OCI-LY1 (cell line): ENCODE data around the gene PUSL1.
"Not testable (repeated sequence)": the region's sequence is repeated elsewhere in the genome, so short reads cannot be mapped to it uniquely, and the experiment has no call there.

ENCODE experiments used
- H2AFZ ChIP-seq: fragments of 200-600 bp; sonication (generic), shearing (Covaris generic); 2 replicates; pipeline ENCODE4 v1.6.0; 2014; ENCODE audit warnings: antibody characterized with exemption, mild to moderate bottlenecking, low read length
- H3F3A ChIP-seq: fragments of 200-600 bp; sonication (generic), shearing (Covaris generic); 2 replicates; pipeline ENCODE4 v1.6.0; 2014; ENCODE audit warnings: mild to moderate bottlenecking, antibody characterized with exemption, low read length, moderate library complexity; ENCODE audit not compliant: insufficient read depth
- H3K27ac ChIP-seq: fragments of 200-600 bp; sonication (generic); 2 replicates; pipeline ENCODE4 v1.5.1; 2014; ENCODE audit warnings: low read length, mixed run types, mild to moderate bottlenecking, low read depth; ENCODE audit not compliant: poor library complexity, severe bottlenecking
- H3K27me3 ChIP-seq: fragments of 200-600 bp; sonication (generic); 2 replicates; pipeline ENCODE4 v1.6.0; 2014; ENCODE audit warnings: antibody characterized with exemption, mild to moderate bottlenecking, low read length, moderate library complexity; ENCODE audit not compliant: insufficient read depth
- H3K36me3 ChIP-seq: fragments of 200-600 bp; sonication (generic); 2 replicates; pipeline ENCODE4 v1.6.1; 2014; ENCODE audit warnings: mild to moderate bottlenecking, antibody characterized with exemption, low read length, moderate library complexity, mixed read lengths; ENCODE audit not compliant: insufficient read depth
- H3K4me1 ChIP-seq: fragments of 200-600 bp; sonication (generic); 2 replicates; pipeline ENCODE4 v1.5.1; 2014; ENCODE audit warnings: mild to moderate bottlenecking, low read length, moderate library complexity; ENCODE audit not compliant: insufficient read depth, severe bottlenecking
- H3K4me2 ChIP-seq: fragments of 200-600 bp; sonication (generic), shearing (Covaris generic); 2 replicates; pipeline ENCODE4 v1.6.1; 2014; ENCODE audit warnings: low read length
- H3K4me3 ChIP-seq: fragments of 200-600 bp; sonication (generic); 2 replicates; pipeline ENCODE4 v1.5.1; 2014; ENCODE audit warnings: low read length, low read depth, mild to moderate bottlenecking, mixed read lengths; ENCODE audit not compliant: poor library complexity, severe bottlenecking
- H3K79me2 ChIP-seq: fragments of 200-600 bp; shearing (Covaris generic); 2 replicates; pipeline ENCODE4 v1.6.1; 2016; ENCODE audit warnings: mixed run types, low read length, mixed read lengths; ENCODE audit not compliant: insufficient read depth
- H3K9ac ChIP-seq: fragments of 200-600 bp; sonication (generic), shearing (Covaris generic); 2 replicates; pipeline ENCODE4 v1.6.1; 2014; ENCODE audit warnings: mild to moderate bottlenecking, low read length, mixed read lengths
- H3K9me2 ChIP-seq: fragments of 200-600 bp; sonication (generic), shearing (Covaris generic); 2 replicates; pipeline ENCODE4 v1.6.1; 2014; ENCODE audit warnings: low read depth, mild to moderate bottlenecking, low read length, mixed read lengths
- H3K9me3 ChIP-seq: fragments of 200-600 bp; shearing (Covaris generic); 2 replicates; pipeline ENCODE4 v1.6.1; 2014; ENCODE audit warnings: low read length, mixed read lengths
- H4K20me1 ChIP-seq: fragments of 200-600 bp; sonication (generic), shearing (Covaris generic); 2 replicates; pipeline ENCODE4 v1.6.0; 2016; ENCODE audit warnings: mild to moderate bottlenecking, low read length; ENCODE audit not compliant: insufficient read depth
- CTCF ChIP-seq: fragments of 200-600 bp; sonication (generic), shearing (Covaris generic); IDR thresholded peaks from 2 replicates; pipeline ENCODE4 v1.5.1; 2017; ENCODE audit warnings: mild to moderate bottlenecking, antibody characterized with exemption, low read length, moderate library complexity, mixed read lengths
- EZH2 ChIP-seq: fragments of 200-600 bp; sonication (generic), shearing (Covaris generic); IDR thresholded peaks from 2 replicates; pipeline ENCODE4 v1.8.0; 2017; ENCODE audit warnings: borderline replicate concordance, mixed run types, mild to moderate bottlenecking, antibody characterized with exemption, low read length, moderate library complexity, mixed read lengths

Gene PUSL1

DNA sequence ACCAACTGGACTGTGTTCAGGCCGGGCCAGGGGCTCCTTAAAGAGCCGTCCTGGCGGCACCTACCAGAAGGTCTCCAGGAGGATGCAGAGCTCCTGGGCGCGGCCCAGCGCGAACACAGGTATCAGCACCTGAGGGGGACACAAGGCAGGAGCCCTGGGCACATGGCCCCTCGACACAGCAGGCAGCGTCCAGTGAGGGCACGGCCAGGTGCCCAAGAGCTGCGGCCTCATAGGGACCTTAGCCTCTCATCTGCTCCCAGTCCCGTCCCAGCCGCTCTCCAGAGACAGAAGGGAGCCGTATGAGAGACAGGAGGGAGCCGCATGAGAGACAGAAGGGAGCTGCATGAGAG lies 5.8 kb downstream of the PUSL1 start:
- H3K9ac ChIP-seq, result no peak overlapping the region
- H3K4me1 ChIP-seq, result peaks cover 16% of the 10 kb centered on the region
- no peak overlapping the region for H3K4me2 ChIP-seq
- H3K79me2 ChIP-seq, result no peaks in the 10 kb centered on the region
- H3K27me3 ChIP-seq, result no peaks in the 10 kb centered on the region
- H2AFZ ChIP-seq, result no peak overlapping the region
- no peak for TF ChIP-seq CTCF
- no peak for TF ChIP-seq EZH2
- no peak overlapping the region for H3K27ac ChIP-seq
- H3K4me3 ChIP-seq, result no peak overlapping the region
- H4K20me1 ChIP-seq, result no peaks in the 10 kb centered on the region
- H3F3A ChIP-seq, result no peaks in the 10 kb centered on the region
- no peaks in the 10 kb centered on the region for H3K9me2 ChIP-seq
- H3K9me3 ChIP-seq, result no peaks in the 10 kb centered on the region
- H3K36me3 ChIP-seq, result peaks cover 78% of the 10 kb centered on the region

DNA sequence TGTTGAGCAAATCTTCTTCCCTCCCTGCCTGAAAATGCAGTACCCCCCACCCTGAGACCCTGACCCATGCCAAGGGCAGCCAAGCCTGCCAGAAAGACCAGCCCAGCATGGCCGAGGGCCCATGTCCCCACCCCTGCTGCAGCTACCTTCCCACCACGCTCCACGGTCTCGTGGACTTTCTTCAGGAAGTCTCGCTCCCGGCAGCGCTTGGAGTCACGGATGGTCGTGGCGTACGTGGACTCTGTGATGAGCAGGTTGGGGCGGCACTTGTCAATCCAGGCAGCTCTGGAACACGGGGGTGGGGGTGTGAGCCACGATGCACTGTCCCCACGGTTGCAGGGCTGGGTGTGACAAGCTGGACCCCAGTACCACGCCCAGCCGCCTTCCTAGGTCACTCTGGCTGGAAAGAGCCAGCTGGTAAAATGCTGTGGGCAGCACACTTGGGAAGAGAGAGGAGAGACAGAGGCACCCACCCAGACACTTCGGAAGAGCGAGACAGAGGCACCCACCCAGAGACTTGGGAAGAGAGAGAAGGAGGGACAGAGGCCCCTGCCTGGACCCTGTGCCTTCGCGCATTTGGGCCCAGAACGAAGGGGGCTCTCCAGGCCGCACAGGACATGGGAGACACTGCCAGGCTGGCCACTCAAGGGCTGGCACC lies 6.4 kb downstream of the PUSL1 start:
- Histone ChIP-seq H3K9me3 (no peaks in the 10 kb centered on the region), H3K4me3 (no peak overlapping the region), H4K20me1 (no peaks in the 10 kb centered on the region), H2AFZ (no peak overlapping the region), H3K27ac (peak overlapping the region; percentile 49), H3K9ac (no peak overlapping the region; the same call in 1 of the 2 replicates), H3K4me2 (no peak overlapping the region), H3K9me2 (no peaks in the 10 kb centered on the region), H3K79me2 (no peaks in the 10 kb centered on the region), H3F3A (no peaks in the 10 kb centered on the region), H3K27me3 (no peaks in the 10 kb centered on the region), H3K36me3 (peaks cover 81% of the 10 kb centered on the region), H3K4me1 (peaks cover 10% of the 10 kb centered on the region)
- TF ChIP-seq EZH2, result no peak
- no peak for TF ChIP-seq CTCF

GRCh38 chr1:1315435-1315954 lies 7.1 kb downstream of the PUSL1 start:
- Histone ChIP-seq H3K27me3 (no peaks in the 10 kb centered on the region), H3K36me3 (peaks cover 82% of the 10 kb centered on the region), H3K4me1 (peaks cover 5% of the 10 kb centered on the region), H3K4me3 (no peak overlapping the region), H4K20me1 (no peaks in the 10 kb centered on the region), H3K27ac (peak overlapping the region; percentile 49), H3K9me3 (no peaks in the 10 kb centered on the region), H3K9me2 (no peaks in the 10 kb centered on the region), H3K9ac (no peak overlapping the region; the same call in 1 of the 2 replicates), H3K79me2 (no peaks in the 10 kb centered on the region), H3F3A (no peaks in the 10 kb centered on the region), H3K4me2 (no peak overlapping the region), H2AFZ (no peak overlapping the region)
- TF ChIP-seq EZH2 (no peak), CTCF (no peak)

DNA sequence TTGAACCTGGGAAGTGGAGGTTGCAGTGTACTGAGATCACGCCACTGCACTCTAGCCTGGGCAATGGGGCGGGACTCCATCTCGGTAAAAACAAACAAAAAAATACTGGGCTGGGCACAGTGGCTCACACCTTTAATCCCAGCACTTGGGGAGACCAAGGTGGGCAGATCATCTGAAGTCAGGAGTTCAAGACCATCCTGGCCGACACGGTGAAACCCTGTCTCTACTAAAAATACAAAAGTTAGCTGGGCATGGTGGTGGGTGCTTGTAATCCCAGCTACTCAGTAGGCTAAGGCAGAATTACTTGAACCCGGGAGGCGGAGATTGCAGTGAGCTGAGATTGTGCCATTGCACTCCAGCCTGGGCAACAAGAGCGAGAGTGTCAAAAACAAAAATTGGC lies 7.8 kb downstream of the PUSL1 start:
- not testable (repeated sequence) for H3K27me3 ChIP-seq, H3K9ac ChIP-seq, H3K79me2 ChIP-seq, H3K4me1 ChIP-seq, H3F3A ChIP-seq, H2AFZ ChIP-seq, H4K20me1 ChIP-seq, H3K4me2 ChIP-seq, H3K9me3 ChIP-seq, H3K4me3 ChIP-seq, H3K27ac ChIP-seq, H3K9me2 ChIP-seq
- H3K36me3 ChIP-seq, result peaks cover 81% of the 10 kb centered on the region
